Pancreas (tissue), 10 donors: ENCODE measurements around the gene ACVR1. TPM values are rescaled to one million over a fixed set of nuclear protein-coding genes. Genes with fewer than 3 reads are reported as not detected.

ENCODE experiments used
- ATAC-seq, 4 donors: fragments of 200-7000 bp; cut with Tn5 transposase; one replicate each; pipeline versions ENCODE4 v1.8.0 to v1.9.1; 2020; ENCODE audit warnings: mild to moderate bottlenecking in 4 of 4, moderate library complexity in 4 of 4
- DNase-seq, 6 donors: peaks; one replicate each; pipeline ENCODE4 v3.0.0-alpha.2; 2020
- FAIRE-seq: peaks from 2 replicates; lab custom pipeline; 2012; peaks lifted over from hg19 to GRCh38; lab: Jason Lieb, UNC
- H3K27ac ChIP-seq, 4 donors: fragments of 200-600 bp; sonication (generic); 1 replicate in 3 of 4; 2 replicates in 1 of 4; pipeline versions ENCODE4 v1.5.0 to v1.8.0; 2020
- H3K27me3 ChIP-seq, 4 donors: fragments of 200-600 bp; one replicate each; pipeline ENCODE4 v1.8.0; 2021
- H3K36me3 ChIP-seq, 3 donors: fragments of 200-600 bp; sonication (generic) in 1 of 3; one replicate each; pipeline versions ENCODE4 v1.5.0 to v1.8.0; 2020 to 2021
- H3K4me1 ChIP-seq, 3 donors: fragments of 200-600 bp; one replicate each; pipeline ENCODE4 v1.8.0; 2021
- H3K4me3 ChIP-seq, 4 donors: fragments of 200-600 bp; sonication (generic) in 2 of 4; one replicate each; pipeline versions ENCODE4 v1.5.0 to v1.8.0; 2020 to 2021
- H3K9me3 ChIP-seq, 4 donors: fragments of 200-600 bp; one replicate each; pipeline ENCODE4 v1.8.0; 2021
- WGBS, 2 donors: extraction: QIAGEN DNeasy Blood & Tissue Kit; methylation state at CpG; one replicate each; pipeline ENCODE4 v1.1.7; 2013; 5-methylcytosine and 5-hydroxymethylcytosine counted together
- intact Hi-C, 3 donors: fragments of 100-400 bp; cut with DNase I; formaldehyde crosslinking; loops; one replicate each; pipeline versions ENCODE4 v1.11.1 to v1.14.2; 2022
- polyA plus RNA-seq, 2 donors: library from polyadenylated mRNA; stranded (reverse); fragments of 200-250 nt; gene quantifications; one replicate each; pipeline ENCODE4 v1.2.3, GENCODE V29; 2013
- total RNA-seq, 6 donors: library from RNA; stranded (reverse); fragmentation: NEBNext Ultra II Directional in 4 of 6; extraction: Animal tissue kit (Norgen Biotek cat#: 25700) in 4 of 6; gene quantifications; one replicate each; pipeline versions ENCODE4 v1.2.1 to v1.2.4, GENCODE V29; 2021 to 2023
- TF ChIP-seq, protein P1 (sequence below), 4 donors: fragments of 200-600 bp; sonication (generic) in 3 of 4; IDR thresholded peaks; one replicate each; pipeline versions ENCODE4 v1.5.0 to v1.8.0; 2021; ENCODE audit warnings: antibody characterized with exemption in 4 of 4
- donor health status: healthy with polysubstance abuse.
- donor health status: DM: no; HTN: no; CAD: no; lungs with moderate emphysema.
- donor health status: DM: no; HTN: no; CAD: no.
- donor health status: control.
- donor health status: control.
- donor health status: Bipolar disorder and iron deficiency.
- donor health status: DM: yes; HTN: yes; CAD: no.
- donor health status: DM: no; HTN: no; CAD: no.
- donor health status: DM: no; HTN: no; CAD: no.
- donor health status: DM: yes; HTN: yes; CAD: no.

Gene ACVR1
- total and polyA plus RNA-seq, 8 donors: 3.1 to 25.2 (median 11.7) TPM

- Histone ChIP-seq H3K4me3 (no peak overlapping the region), H3K4me1 (peaks cover 3 to 37% (median 20%) of the 10 kb centered on the region in 3 donors), H3K9me3 (no peaks in the 10 kb centered on the region), H3K27me3 (no peaks in the 10 kb centered on the region), H3K36me3 (no peaks in the 10 kb centered on the region), H3K27ac (no peak overlapping the region)
- DNase-seq (no peak), FAIRE-seq (no peak), ATAC-seq (no peak)
- TF ChIP-seq, protein P1, sequence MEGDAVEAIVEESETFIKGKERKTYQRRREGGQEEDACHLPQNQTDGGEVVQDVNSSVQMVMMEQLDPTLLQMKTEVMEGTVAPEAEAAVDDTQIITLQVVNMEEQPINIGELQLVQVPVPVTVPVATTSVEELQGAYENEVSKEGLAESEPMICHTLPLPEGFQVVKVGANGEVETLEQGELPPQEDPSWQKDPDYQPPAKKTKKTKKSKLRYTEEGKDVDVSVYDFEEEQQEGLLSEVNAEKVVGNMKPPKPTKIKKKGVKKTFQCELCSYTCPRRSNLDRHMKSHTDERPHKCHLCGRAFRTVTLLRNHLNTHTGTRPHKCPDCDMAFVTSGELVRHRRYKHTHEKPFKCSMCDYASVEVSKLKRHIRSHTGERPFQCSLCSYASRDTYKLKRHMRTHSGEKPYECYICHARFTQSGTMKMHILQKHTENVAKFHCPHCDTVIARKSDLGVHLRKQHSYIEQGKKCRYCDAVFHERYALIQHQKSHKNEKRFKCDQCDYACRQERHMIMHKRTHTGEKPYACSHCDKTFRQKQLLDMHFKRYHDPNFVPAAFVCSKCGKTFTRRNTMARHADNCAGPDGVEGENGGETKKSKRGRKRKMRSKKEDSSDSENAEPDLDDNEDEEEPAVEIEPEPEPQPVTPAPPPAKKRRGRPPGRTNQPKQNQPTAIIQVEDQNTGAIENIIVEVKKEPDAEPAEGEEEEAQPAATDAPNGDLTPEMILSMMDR (IDR thresholded peaks at IDR 0.05): no peak
- WGBS, 2 donors: 74 to 75% methylated on average over 3 of the region's 3 CpGs
- intact Hi-C loops: loop anchor here in 1 of 3 donors (10.0 kb wide), 1 partner anchor 93 kb away; no protein-coding TSS in a partner anchor
Observed at GRCh38 chr2:157877761-157878400, 1.8 kb upstream of the ACVR1 start.

GRCh38 chr2:157876786-157877138 is 632 bp upstream of the ACVR1 start:
- H3K4me1 ChIP-seq: peaks cover 3 to 48% (median 20%) of the 10 kb centered on the region in 3 donors
- intact Hi-C loops: loop anchor here in 1 of 3 donors (10.0 kb wide), 1 partner anchor 92 kb away; no protein-coding TSS in a partner anchor

GRCh38 chr2:157875641-157876065 is 477 bp downstream of the ACVR1 start:
- FAIRE-seq (no peak), ATAC-seq (peak; percentile 46 to 59 (median 50)), DNase-seq (peak in 3 of 6 donors; percentile 74 to 87 (median 75))
- Histone ChIP-seq H3K27me3 (no peaks in the 10 kb centered on the region), H3K27ac (peak overlapping the region; percentile 96 to 99 (median 97)), H3K4me3 (peak overlapping the region; percentile 67 to 88 (median 77)), H3K4me1 (peaks cover 3 to 41% (median 12%) of the 10 kb centered on the region in 3 donors), H3K9me3 (no peaks in the 10 kb centered on the region), H3K36me3 (no peaks in the 10 kb centered on the region)
- WGBS, 2 donors: 1 to 2% methylated on average over 22 to 53 of the region's 53 CpGs
- TF ChIP-seq, protein P1 (IDR thresholded peaks at IDR 0.05): no peak
- intact Hi-C loops: loop anchor here in 1 of 3 donors (10.0 kb wide), 1 partner anchor 91 kb away; no protein-coding TSS in a partner anchor

More at GRCh38 chr2:157876786-157877138, 632 bp upstream of the ACVR1 start:
- Histone ChIP-seq H3K27ac (peak overlapping the region; percentile 96 to 99 (median 97)), H3K27me3 (no peaks in the 10 kb centered on the region), H3K9me3 (no peaks in the 10 kb centered on the region), H3K36me3 (no peaks in the 10 kb centered on the region), H3K4me3 (peak overlapping the region; percentile 67 to 88 (median 77))
- ATAC-seq: no peak
- 2 to 4% methylated on average over 8 to 12 of the region's 12 CpGs for WGBS, 2 donors
- TF ChIP-seq, protein P1 (IDR thresholded peaks at IDR 0.05): no peak
- no peak for DNase-seq
- FAIRE-seq: no peak

- Histone ChIP-seq H3K36me3 (no peaks in the 10 kb centered on the region), H3K27ac (peak overlapping the region; percentile 55 to 99 (median 97)), H3K4me1 (peaks cover 3 to 36% (median 7%) of the 10 kb centered on the region in 3 donors), H3K27me3 (no peaks in the 10 kb centered on the region), H3K4me3 (peak overlapping the region; percentile 35 to 88 (median 77)), H3K9me3 (no peaks in the 10 kb centered on the region)
- ATAC-seq (peak in 2 of 4 donors; percentile 5 to 11), DNase-seq (peak; percentile 16 to 68 (median 55)), FAIRE-seq (no peak)
- intact Hi-C loops: loop anchor here in 1 of 3 donors (10.0 kb wide), 1 partner anchor 90 kb away; no protein-coding TSS in a partner anchor
- WGBS, 2 donors: 1 to 2% methylated on average over 20 to 21 of the region's 21 CpGs
- TF ChIP-seq, protein P1 (IDR thresholded peaks at IDR 0.05): no peak
Observed at GRCh38 chr2:157874997-157875640, 1.0 kb downstream of the ACVR1 start.
